Embryonic facial prominence (tissue), 1 donor: ENCODE data around the gene CFAP74.

Source experiments
- DNase-seq: peaks from one replicate; pipeline ENCODE4 v3.0.0-alpha.2; 2016; ENCODE audit errors: extremely low spot score

The CFAP74 gene

GRCh38 chr1:1874901-1875300 is 128.7 kb downstream of the CFAP74 start:
- no peak for DNase-seq

- no peak for DNase-seq
Measured at GRCh38 chr1:1873186-1873585, 130.4 kb downstream of the CFAP74 start.

- DNase-seq = no peak
Measured at GRCh38 chr1:1872329-1872994, 131.1 kb downstream of the CFAP74 start.
